ENCODE measurements around the gene RBFOX2. TPM values are rescaled to one million over a fixed set of nuclear protein-coding genes. Genes with fewer than 3 reads are reported as not detected.

Gene RBFOX2
- total and polyA plus RNA-seq, 2 donors (not counting 1 experiment from before 2014, with no cell fraction given): 173 to 190 TPM

- no peak for TF ChIP-seq EZH2 (IDR thresholded peaks at IDR 0.05; ENCODE audit: low read length, missing control alignments)
- no peak for TF ChIP-seq CTCF (conservative IDR thresholded peaks at IDR 0.05 in 1 of 2, IDR thresholded peaks at IDR 0.05 in 1 of 2; ENCODE audit: low read depth in 1 of 2, low read length in 2 of 2)
- H3K27ac ChIP-seq (ENCODE audit: insufficient read depth, low read length): no peak overlapping the region
- peaks cover 12% of the 10 kb centered on the region for H3K4me1 ChIP-seq (ENCODE audit: control insufficient read depth, extremely low read depth, insufficient read depth, low read length)
- H3K4me2 ChIP-seq (ENCODE audit: extremely low read depth, insufficient read depth, low read length): no peak overlapping the region
- no peak overlapping the region for H3K9ac ChIP-seq (ENCODE audit: insufficient read depth, low read length)
- H3K36me3 ChIP-seq (ENCODE audit: control insufficient read depth, insufficient read depth, low read length): no peaks in the 10 kb centered on the region
- H2AFZ ChIP-seq (ENCODE audit: low read length): no peak overlapping the region
- H3K27me3 ChIP-seq (ENCODE audit: control insufficient read depth, insufficient read depth, low read length): no peaks in the 10 kb centered on the region
- H4K20me1 ChIP-seq (ENCODE audit: control insufficient read depth, extremely low read depth, insufficient read depth, low read length): no peaks in the 10 kb centered on the region
- H3K79me2 ChIP-seq (ENCODE audit: control insufficient read depth, insufficient read depth, low read length): peaks cover 36% of the 10 kb centered on the region
- H3K9me3 ChIP-seq (ENCODE audit: control insufficient read depth, insufficient read depth, low read depth, low read length): no peaks in the 10 kb centered on the region
- DNase-seq (ENCODE audit: low read depth in 2 of 2): no peak
- no peak overlapping the region for H3K4me3 ChIP-seq (replicated peaks in 1 of 4; ENCODE audit: control extremely low read depth in 1 of 4, insufficient read depth in 1 of 4, low read depth in 3 of 4, low read length in 4 of 4)
Measured at GRCh38 chr22:35910926-35911325, 117.7 kb downstream of the RBFOX2 start.

- peak overlapping the region; percentile 11 for H3K4me2 ChIP-seq (ENCODE audit: extremely low read depth, insufficient read depth, low read length)
- H3K4me1 ChIP-seq (ENCODE audit: control insufficient read depth, extremely low read depth, insufficient read depth, low read length): peaks cover 6% of the 10 kb centered on the region
- H2AFZ ChIP-seq (ENCODE audit: low read length): no peak overlapping the region
- peaks cover 41% of the 10 kb centered on the region for H3K79me2 ChIP-seq (ENCODE audit: control insufficient read depth, insufficient read depth, low read length)
- H3K36me3 ChIP-seq (ENCODE audit: control insufficient read depth, insufficient read depth, low read length): no peaks in the 10 kb centered on the region
- H3K4me3 ChIP-seq (replicated peaks in 1 of 4; ENCODE audit: control extremely low read depth in 1 of 4, insufficient read depth in 1 of 4, low read depth in 3 of 4, low read length in 4 of 4): no peak overlapping the region
- no peak overlapping the region for H3K9ac ChIP-seq (ENCODE audit: insufficient read depth, low read length)
- DNase-seq (ENCODE audit: low read depth in 2 of 2): peak; percentile 45 to 72
- TF ChIP-seq CTCF (conservative IDR thresholded peaks at IDR 0.05 in 1 of 2, IDR thresholded peaks at IDR 0.05 in 1 of 2; ENCODE audit: low read depth in 1 of 2, low read length in 2 of 2) (no peak), EZH2 (IDR thresholded peaks at IDR 0.05; ENCODE audit: low read length, missing control alignments) (no peak)
- no peaks in the 10 kb centered on the region for H4K20me1 ChIP-seq (ENCODE audit: control insufficient read depth, extremely low read depth, insufficient read depth, low read length)
- no peaks in the 10 kb centered on the region for H3K9me3 ChIP-seq (ENCODE audit: control insufficient read depth, insufficient read depth, low read depth, low read length)
- no peaks in the 10 kb centered on the region for H3K27me3 ChIP-seq (ENCODE audit: control insufficient read depth, insufficient read depth, low read length)
- H3K27ac ChIP-seq (ENCODE audit: insufficient read depth, low read length): no peak overlapping the region
Measured at GRCh38 chr22:35910003-35910769, 118.4 kb downstream of the RBFOX2 start.

GRCh38 chr22:35905894-35906293 lies 122.7 kb downstream of the RBFOX2 start:
- Histone ChIP-seq H3K4me2 (ENCODE audit: extremely low read depth, insufficient read depth, low read length) (no peak overlapping the region), H3K4me1 (ENCODE audit: control insufficient read depth, extremely low read depth, insufficient read depth, low read length) (peaks cover 5% of the 10 kb centered on the region), H3K27me3 (ENCODE audit: control insufficient read depth, insufficient read depth, low read length) (no peaks in the 10 kb centered on the region), H3K36me3 (ENCODE audit: control insufficient read depth, insufficient read depth, low read length) (no peaks in the 10 kb centered on the region), H3K9me3 (ENCODE audit: control insufficient read depth, insufficient read depth, low read depth, low read length) (no peaks in the 10 kb centered on the region), H3K9ac (ENCODE audit: insufficient read depth, low read length) (no peak overlapping the region), H4K20me1 (ENCODE audit: control insufficient read depth, extremely low read depth, insufficient read depth, low read length) (no peaks in the 10 kb centered on the region), H3K27ac (ENCODE audit: insufficient read depth, low read length) (no peak overlapping the region), H3K4me3 (replicated peaks in 1 of 4; ENCODE audit: control extremely low read depth in 1 of 4, insufficient read depth in 1 of 4, low read depth in 3 of 4, low read length in 4 of 4) (no peak overlapping the region), H2AFZ (ENCODE audit: low read length) (no peak overlapping the region), H3K79me2 (ENCODE audit: control insufficient read depth, insufficient read depth, low read length) (peaks cover 41% of the 10 kb centered on the region)
- TF ChIP-seq EZH2 (IDR thresholded peaks at IDR 0.05; ENCODE audit: low read length, missing control alignments) (no peak), CTCF (conservative IDR thresholded peaks at IDR 0.05 in 1 of 2, IDR thresholded peaks at IDR 0.05 in 1 of 2; ENCODE audit: low read depth in 1 of 2, low read length in 2 of 2) (no peak)
- DNase-seq (ENCODE audit: low read depth in 2 of 2): peak in 1 of 2 donors; percentile 62

Measured in fibroblast of lung (primary cell).